Peyer's patch (tissue), 4 donors: ENCODE data around the gene PLCH2.

Experiments
- POLR2A ChIP-seq, 2 donors: fragments of 450-650 bp; IDR thresholded peaks; one replicate each; pipeline ENCODE4 v1.5.1; 2017; ENCODE audit warnings: antibody characterized with exemption in 2 of 2, mild to moderate bottlenecking in 2 of 2, moderate library complexity in 2 of 2
- TF ChIP-seq, protein P1 (sequence below), 6 experiments: fragments of 450-650 bp in 4 of 6; fragments of 200-600 bp in 2 of 6; sonication (generic) in 1 of 6; IDR thresholded peaks; one replicate each; pipeline ENCODE4 v1.5.1; 2017 to 2019; ENCODE audit warnings: antibody characterized with exemption in 6 of 6, mild to moderate bottlenecking in 3 of 6, moderate library complexity in 1 of 6

DNA sequence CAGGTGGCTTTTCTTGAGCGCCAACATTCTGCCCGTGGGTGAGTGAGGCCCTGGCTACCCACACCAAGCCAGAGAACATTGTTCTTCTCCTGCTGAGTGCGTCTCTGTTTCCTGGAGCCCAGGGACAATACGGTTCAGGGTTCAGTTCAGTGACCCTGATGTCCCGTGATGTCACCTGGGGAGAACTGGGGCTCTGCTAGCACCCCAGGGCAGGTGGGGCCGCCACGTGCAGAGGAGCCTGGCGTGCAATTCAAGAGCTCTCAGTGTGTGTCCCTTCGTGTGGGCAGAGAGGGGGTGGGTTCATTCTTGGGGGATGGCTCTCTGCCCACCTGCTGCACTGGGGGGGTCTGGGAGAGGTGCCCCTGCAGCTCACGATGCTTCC lies 45.5 kb upstream of the PLCH2 start:
- TF ChIP-seq, protein P1, sequence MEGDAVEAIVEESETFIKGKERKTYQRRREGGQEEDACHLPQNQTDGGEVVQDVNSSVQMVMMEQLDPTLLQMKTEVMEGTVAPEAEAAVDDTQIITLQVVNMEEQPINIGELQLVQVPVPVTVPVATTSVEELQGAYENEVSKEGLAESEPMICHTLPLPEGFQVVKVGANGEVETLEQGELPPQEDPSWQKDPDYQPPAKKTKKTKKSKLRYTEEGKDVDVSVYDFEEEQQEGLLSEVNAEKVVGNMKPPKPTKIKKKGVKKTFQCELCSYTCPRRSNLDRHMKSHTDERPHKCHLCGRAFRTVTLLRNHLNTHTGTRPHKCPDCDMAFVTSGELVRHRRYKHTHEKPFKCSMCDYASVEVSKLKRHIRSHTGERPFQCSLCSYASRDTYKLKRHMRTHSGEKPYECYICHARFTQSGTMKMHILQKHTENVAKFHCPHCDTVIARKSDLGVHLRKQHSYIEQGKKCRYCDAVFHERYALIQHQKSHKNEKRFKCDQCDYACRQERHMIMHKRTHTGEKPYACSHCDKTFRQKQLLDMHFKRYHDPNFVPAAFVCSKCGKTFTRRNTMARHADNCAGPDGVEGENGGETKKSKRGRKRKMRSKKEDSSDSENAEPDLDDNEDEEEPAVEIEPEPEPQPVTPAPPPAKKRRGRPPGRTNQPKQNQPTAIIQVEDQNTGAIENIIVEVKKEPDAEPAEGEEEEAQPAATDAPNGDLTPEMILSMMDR (IDR thresholded peaks at IDR 0.05) = no peak
- peak in 1 of 2 donors; percentile 17 for TF ChIP-seq POLR2A (IDR thresholded peaks at IDR 0.05)
